SU-DHL-6 (cell line): Measurements from ENCODE around the gene MLST8.

Experiments
- CTCF ChIP-seq: fragments of 200-600 bp; sonication (generic); IDR thresholded peaks from one replicate; pipeline ENCODE4 v1.5.1; 2017; ENCODE audit warnings: antibody characterized with exemption, mild to moderate bottlenecking, low read length, moderate library complexity; ENCODE audit not compliant: insufficient read depth, poor library complexity, severe bottlenecking
- EZH2phosphoT487 ChIP-seq: fragments of 200-600 bp; sonication (generic), shearing (Covaris generic); conservative IDR thresholded peaks from 2 replicates; pipeline ENCODE4 v1.6.1; 2018; ENCODE audit warnings: mild to moderate bottlenecking, antibody characterized with exemption, low read length, moderate library complexity, mixed read lengths

GRCh38 chr16:2197765-2198164 lies 7.5 kb upstream of the MLST8 start:
- TF ChIP-seq CTCF (no peak), EZH2phosphoT487 (no peak)
